Epithelial cell of umbilical artery (primary cell): Measurements from ENCODE around the gene TUBGCP2. TPM values are rescaled to one million over a fixed set of nuclear protein-coding genes. Genes with fewer than 3 reads are reported as not detected.

Experiments
- total RNA-seq: library from RNA; depleted of rRNA; stranded (reverse); fragments of >200 nt; gene quantifications from 2 replicates; pipeline ENCODE4 v1.2.3, GENCODE V29; 2014

Gene TUBGCP2
- total RNA-seq = 29.0 and 42.6 TPM in 2 replicates

GRCh38 chr10:133308421-133309099 lies at the start of gene TUBGCP2, which contains the start of gene ZNF511:
Gene TUBGCP2 (minus strand): TSS chr10:133308872. CDS start chr10:133302941, 5,931 bp downstream.
Gene ZNF511 (plus strand): TSS chr10:133308914. CDS start chr10:133308944, 30 bp downstream.

DNA sequence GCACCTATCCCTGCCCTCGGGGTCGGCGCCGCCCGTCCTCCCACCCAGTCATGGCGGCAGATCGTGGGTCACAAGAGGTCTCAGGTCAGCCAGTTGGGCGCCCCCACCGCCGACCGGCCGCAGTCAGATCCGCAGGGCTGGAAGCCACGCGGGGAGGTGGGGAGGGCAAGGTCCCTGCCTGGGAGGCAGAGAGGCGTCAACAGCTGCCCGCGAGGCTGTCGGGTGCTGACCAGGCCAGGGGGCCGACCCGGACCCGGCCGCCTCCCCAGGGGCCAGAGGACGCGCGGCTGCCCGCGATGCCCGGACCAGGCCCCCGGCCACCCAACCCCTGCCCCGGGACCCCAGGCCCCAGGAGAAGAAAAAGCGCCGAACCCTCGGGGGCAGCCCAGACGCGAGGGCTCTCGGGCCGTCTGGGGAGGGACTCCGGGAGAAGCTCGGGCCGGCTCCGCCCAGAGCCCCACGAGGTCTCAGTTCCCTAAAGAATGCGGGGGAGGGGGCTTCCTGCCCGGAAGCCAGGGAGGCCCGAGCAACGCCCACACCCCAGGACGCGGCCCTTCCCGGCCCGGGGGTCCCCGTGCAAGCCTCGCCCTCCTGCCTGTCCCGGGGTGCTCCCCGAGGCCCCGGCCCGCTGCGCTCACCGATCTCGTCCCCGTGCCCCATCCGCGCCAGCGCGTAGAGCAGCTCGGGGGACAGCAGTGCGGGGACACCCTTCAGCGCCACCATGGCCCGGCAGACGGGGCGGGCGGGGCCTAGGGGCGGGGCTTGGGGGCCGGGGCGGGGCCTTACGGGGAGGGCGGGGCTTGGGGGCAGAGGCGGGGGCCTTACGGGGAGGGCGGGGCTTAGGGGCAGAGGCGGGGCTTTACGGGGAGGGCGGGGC lies 48.9 kb upstream of the TUBGCP2 start, which contains the start of gene FUOM:
TSS of gene FUOM (minus strand) at position 735 of the 877 bp plus-strand sequence. CDS start at position 723, 12 bp downstream.

DNA sequence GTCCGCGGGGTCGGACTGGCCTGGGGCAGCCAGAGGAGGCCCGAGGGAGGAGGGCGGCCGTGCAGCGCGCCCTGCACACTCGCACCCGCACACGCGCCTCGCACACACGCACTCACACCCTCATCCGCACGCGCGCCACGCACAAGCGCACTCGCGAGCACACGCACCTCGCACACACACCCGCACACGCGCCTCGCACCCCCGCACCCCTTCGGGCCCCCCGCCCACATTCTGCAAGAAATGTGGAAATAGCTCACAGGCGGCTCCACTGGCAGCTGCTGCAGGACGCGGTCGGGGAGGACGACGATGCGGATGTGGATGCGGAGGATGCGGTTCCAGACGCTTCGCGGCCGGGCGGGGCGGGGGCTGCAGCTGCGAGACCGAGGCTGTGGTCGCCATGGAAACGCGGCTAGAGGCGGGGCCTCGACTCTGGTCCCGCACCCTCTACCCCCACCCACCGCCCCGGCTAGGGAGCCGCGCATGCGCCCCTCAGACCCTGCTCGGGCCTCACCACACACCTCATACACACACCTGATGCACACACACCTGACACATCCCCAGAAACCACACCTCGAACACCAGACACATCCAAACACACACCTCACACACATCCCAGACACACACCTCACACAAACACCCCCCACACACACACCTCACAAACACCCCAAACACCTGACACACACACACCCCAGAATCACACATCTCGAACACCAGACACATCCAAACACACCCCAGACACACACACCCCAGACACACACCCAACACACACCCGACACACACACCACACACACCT lies 28.1 kb upstream of the TUBGCP2 start, which contains the start of gene CALY:
TSS of gene CALY (minus strand) at position 320 of the 793 bp plus-strand sequence. CDS start 7,907 bp downstream, outside the sequence.

GRCh38 chr10:133276435-133277201 lies 32.1 kb downstream of the TUBGCP2 start, which contains the start of gene ADAM8:
Gene ADAM8 (minus strand): TSS chr10:133276868. CDS start chr10:133276817, 51 bp downstream.

GRCh38 chr10:133237588-133238465 lies 70.8 kb downstream of the TUBGCP2 start, which contains the start of gene VENTX:
Gene VENTX (plus strand): TSS chr10:133237855. CDS start chr10:133237915, 60 bp downstream.

DNA sequence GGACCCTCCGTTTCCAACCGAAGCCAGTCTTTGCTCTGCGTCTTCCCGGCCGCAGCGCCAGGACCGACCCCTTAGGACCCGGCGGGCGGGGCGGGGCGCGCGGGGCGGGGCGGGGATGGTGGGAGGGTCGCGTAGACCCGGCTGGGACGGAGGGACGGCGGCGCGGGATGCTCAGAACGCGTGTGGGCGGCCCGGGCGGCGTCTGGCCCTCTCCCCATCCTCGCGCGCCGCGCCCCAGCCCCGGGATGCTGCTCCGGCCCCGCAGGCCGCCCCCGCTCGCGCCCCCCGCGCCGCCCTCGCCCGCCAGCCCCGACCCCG lies 78.7 kb downstream of the TUBGCP2 start, which contains the start of gene UTF1:
TSS of gene UTF1 (plus strand) at position 174 of the 318 bp plus-strand sequence. CDS start at position 246, 72 bp downstream.

Other genes with a start within 250 kb of the TUBGCP2 start
- gene ADGRA1, start 220.9 kb downstream of the TUBGCP2 start, total RNA-seq = not detected in 2 replicates
- gene KNDC1, start 148.7 kb downstream of the TUBGCP2 start, total RNA-seq = under 0.01 and 0.15 TPM in 2 replicates
- gene UTF1, start 78.7 kb downstream of the TUBGCP2 start, total RNA-seq = not detected in 2 replicates
- not detected in 2 replicates for gene VENTX, start 71.0 kb downstream of the TUBGCP2 start, total RNA-seq
- gene ADAM8, start 32.0 kb downstream of the TUBGCP2 start, total RNA-seq = 0.32 and 1.1 TPM in 2 replicates
- gene ZNF511, start within 50 bp of the TUBGCP2 start, total RNA-seq = 27.9 and 29.5 TPM in 2 replicates
- not detected in 2 replicates for gene CALY, start 28.0 kb upstream of the TUBGCP2 start, total RNA-seq
- not detected in 2 replicates for gene PRAP1, start 38.5 kb upstream of the TUBGCP2 start, total RNA-seq
- gene FUOM, start 49.1 kb upstream of the TUBGCP2 start, total RNA-seq = 21.3 and 36.7 TPM in 2 replicates
- gene ECHS1, start 64.5 kb upstream of the TUBGCP2 start, total RNA-seq = 74.7 and 90.7 TPM in 2 replicates
- 6.4 and 9.1 TPM in 2 replicates for gene PAOX, start 70.4 kb upstream of the TUBGCP2 start, total RNA-seq
- 42.6 and 45.7 TPM in 2 replicates for gene MTG1, start 85.3 kb upstream of the TUBGCP2 start, total RNA-seq
- gene SPRN, start 115.8 kb upstream of the TUBGCP2 start, total RNA-seq = under 0.01 TPM in 1 of 2 replicates, not detected in the other
- gene SCART1, start 145.1 kb upstream of the TUBGCP2 start, total RNA-seq = 0.65 and 0.76 TPM in 2 replicates
- 0.32 TPM in 1 of 2 replicates, not detected in the other for gene CYP2E1, start 218.5 kb upstream of the TUBGCP2 start, total RNA-seq